Esophagus muscularis mucosa (tissue), 4 donors: ENCODE data around the gene KANSL1.
A peak's percentile ranks its signal among the peaks of the same experiment; 100 is the strongest.

ENCODE experiments used
- EP300 ChIP-seq: sonication (generic); formaldehyde crosslinking; IDR thresholded peaks from one replicate; pipeline ENCODE4 v1.6.1; 2017; ENCODE audit warnings: antibody characterized with exemption
- POLR2A ChIP-seq: fragments of 450-650 bp; IDR thresholded peaks from one replicate; pipeline ENCODE4 v1.6.1; 2017; ENCODE audit warnings: antibody characterized with exemption, moderate library complexity, mild to moderate bottlenecking, low read depth
- POLR2AphosphoS5 ChIP-seq, 2 donors: sonication (generic); formaldehyde crosslinking; IDR thresholded peaks; one replicate each; pipeline ENCODE4 v1.6.1; 2017; ENCODE audit warnings: antibody characterized with exemption in 2 of 2
- TF ChIP-seq, protein P1 (sequence below), 3 experiments: fragments of 200-600 bp in 2 of 3; fragments of 450-650 bp in 1 of 3; sonication (generic) in 2 of 3; IDR thresholded peaks; one replicate each; pipeline ENCODE4 v1.5.1; 2017 to 2019; ENCODE audit warnings: antibody characterized with exemption in 3 of 3, mild to moderate bottlenecking in 2 of 3, moderate library complexity in 1 of 3

DNA sequence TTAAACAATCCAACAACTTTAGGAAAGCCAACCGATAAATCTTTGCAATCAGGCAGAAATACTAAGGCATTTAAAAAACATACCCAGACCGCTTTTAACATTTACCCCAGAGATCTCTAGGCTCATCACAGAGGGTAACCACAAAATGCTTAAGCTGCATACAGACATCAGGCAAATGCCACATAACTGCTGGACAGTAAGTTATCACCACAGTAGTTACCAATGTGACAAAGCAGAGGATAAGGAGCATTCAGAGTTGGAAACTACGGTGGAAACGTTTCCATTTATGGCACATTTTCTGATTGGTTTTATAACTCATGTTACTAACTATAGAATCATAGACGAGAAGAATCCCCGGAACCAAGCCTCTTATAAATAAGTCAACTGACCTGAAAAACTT, 77.5 kb downstream of the KANSL1 start:
- TF ChIP-seq EP300 (no peak), POLR2AphosphoS5 (IDR thresholded peaks at IDR 0.05) (peak in 1 of 2 donors; percentile 11), POLR2A (no peak)
- TF ChIP-seq, protein P1, sequence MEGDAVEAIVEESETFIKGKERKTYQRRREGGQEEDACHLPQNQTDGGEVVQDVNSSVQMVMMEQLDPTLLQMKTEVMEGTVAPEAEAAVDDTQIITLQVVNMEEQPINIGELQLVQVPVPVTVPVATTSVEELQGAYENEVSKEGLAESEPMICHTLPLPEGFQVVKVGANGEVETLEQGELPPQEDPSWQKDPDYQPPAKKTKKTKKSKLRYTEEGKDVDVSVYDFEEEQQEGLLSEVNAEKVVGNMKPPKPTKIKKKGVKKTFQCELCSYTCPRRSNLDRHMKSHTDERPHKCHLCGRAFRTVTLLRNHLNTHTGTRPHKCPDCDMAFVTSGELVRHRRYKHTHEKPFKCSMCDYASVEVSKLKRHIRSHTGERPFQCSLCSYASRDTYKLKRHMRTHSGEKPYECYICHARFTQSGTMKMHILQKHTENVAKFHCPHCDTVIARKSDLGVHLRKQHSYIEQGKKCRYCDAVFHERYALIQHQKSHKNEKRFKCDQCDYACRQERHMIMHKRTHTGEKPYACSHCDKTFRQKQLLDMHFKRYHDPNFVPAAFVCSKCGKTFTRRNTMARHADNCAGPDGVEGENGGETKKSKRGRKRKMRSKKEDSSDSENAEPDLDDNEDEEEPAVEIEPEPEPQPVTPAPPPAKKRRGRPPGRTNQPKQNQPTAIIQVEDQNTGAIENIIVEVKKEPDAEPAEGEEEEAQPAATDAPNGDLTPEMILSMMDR (IDR thresholded peaks at IDR 0.05): no peak
